Thyroid gland (tissue), 4 donors: ENCODE data around the gene LONP2. TPM values are rescaled to one million over a fixed set of nuclear protein-coding genes. Genes with fewer than 3 reads are reported as not detected.

Source experiments
- DNase-seq, 2 donors: peaks; one replicate each; pipeline ENCODE4 v3.0.0-alpha.2; 2019
- H3K27ac ChIP-seq, 3 donors: fragments of 200-600 bp; sonication (generic); 1 replicate in 2 of 3; 2 replicates in 1 of 3; pipeline ENCODE4 v1.5.1; 2016 to 2019; ENCODE audit warnings: mild to moderate bottlenecking in 1 of 3, moderate library complexity in 1 of 3
- H3K27me3 ChIP-seq: fragments of 200-600 bp; sonication (generic); one replicate; pipeline ENCODE4 v1.5.1; 2019
- H3K36me3 ChIP-seq, 2 donors: fragments of 200-600 bp; sonication (generic); one replicate each; pipeline ENCODE4 v1.5.1; 2016 to 2019
- H3K4me1 ChIP-seq, 2 donors: fragments of 200-600 bp; sonication (generic); one replicate each; pipeline ENCODE4 v1.5.1; 2017 to 2019
- H3K4me3 ChIP-seq, 3 donors: fragments of 200-600 bp; sonication (generic); replicated peaks in 1 of 3; 1 replicate in 2 of 3; 2 replicates in 1 of 3; pipeline ENCODE4 v1.5.1; 2016; ENCODE audit warnings: mild to moderate bottlenecking in 1 of 3
- H3K9me3 ChIP-seq: fragments of 200-600 bp; sonication (generic); one replicate; pipeline ENCODE4 v1.5.1; 2017
- POLR2A ChIP-seq, 2 donors: fragments of 450-650 bp; IDR thresholded peaks; one replicate each; pipeline ENCODE4 v1.6.1; 2017; ENCODE audit warnings: antibody characterized with exemption in 2 of 2, mild to moderate bottlenecking in 2 of 2, moderate library complexity in 1 of 2
- WGBS, 2 donors: methylation state at CpG; one replicate each; pipeline ENCODE4 v1.1.5; 2017; 5-methylcytosine and 5-hydroxymethylcytosine counted together
- intact Hi-C: fragments of 100-400 bp; cut with DNase I; formaldehyde crosslinking; loops from one replicate; pipeline ENCODE4 v1.15.1; 2023
- total RNA-seq, 4 donors: library from RNA; depleted of rRNA; stranded (reverse); fragments of >200 nt; gene quantifications; one replicate each; pipeline ENCODE4 v1.2.3, GENCODE V29; 2016
- TF ChIP-seq, protein P1 (sequence below), 6 experiments: fragments of 200-600 bp in 3 of 6; fragments of 450-650 bp in 3 of 6; sonication (generic) in 3 of 6; IDR thresholded peaks; one replicate each; pipeline ENCODE4 v1.5.1; 2016 to 2019; ENCODE audit warnings: antibody characterized with exemption in 6 of 6, mild to moderate bottlenecking in 2 of 6, inconsistent platforms in 1 of 6, moderate library complexity in 1 of 6

LONP2 gene
- total RNA-seq, 4 donors from 2014 or later = 108 to 124 (median 116) TPM

DNA sequence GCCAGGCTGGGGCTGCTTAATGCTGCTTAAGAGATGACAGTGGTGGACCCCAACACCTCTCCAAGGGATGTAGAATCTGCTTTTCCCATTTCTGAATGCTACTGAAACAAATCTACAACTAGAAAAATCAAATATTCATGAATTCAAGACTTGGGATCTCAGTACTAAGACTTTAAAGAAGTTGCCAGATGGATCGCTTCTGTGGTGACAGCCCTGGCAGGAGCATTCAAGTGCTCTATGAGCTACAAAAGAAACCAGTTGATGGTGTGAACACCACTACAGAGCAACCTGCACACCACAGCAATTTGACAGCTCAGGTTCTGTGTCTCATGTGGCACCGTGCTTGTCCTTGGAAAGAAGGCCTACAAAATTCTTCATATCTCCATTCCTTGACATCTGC, 98.5 kb downstream of the LONP2 start:
- H3K36me3 ChIP-seq = peaks cover 10 to 19% of the 10 kb centered on the region in 2 donors
- no peaks in the 10 kb centered on the region for H3K27me3 ChIP-seq
- TF ChIP-seq POLR2A (IDR thresholded peaks at IDR 0.05) = no peak
- TF ChIP-seq, protein P1, sequence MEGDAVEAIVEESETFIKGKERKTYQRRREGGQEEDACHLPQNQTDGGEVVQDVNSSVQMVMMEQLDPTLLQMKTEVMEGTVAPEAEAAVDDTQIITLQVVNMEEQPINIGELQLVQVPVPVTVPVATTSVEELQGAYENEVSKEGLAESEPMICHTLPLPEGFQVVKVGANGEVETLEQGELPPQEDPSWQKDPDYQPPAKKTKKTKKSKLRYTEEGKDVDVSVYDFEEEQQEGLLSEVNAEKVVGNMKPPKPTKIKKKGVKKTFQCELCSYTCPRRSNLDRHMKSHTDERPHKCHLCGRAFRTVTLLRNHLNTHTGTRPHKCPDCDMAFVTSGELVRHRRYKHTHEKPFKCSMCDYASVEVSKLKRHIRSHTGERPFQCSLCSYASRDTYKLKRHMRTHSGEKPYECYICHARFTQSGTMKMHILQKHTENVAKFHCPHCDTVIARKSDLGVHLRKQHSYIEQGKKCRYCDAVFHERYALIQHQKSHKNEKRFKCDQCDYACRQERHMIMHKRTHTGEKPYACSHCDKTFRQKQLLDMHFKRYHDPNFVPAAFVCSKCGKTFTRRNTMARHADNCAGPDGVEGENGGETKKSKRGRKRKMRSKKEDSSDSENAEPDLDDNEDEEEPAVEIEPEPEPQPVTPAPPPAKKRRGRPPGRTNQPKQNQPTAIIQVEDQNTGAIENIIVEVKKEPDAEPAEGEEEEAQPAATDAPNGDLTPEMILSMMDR (IDR thresholded peaks at IDR 0.05) = no peak
- H3K4me1 ChIP-seq = no peaks in the 10 kb centered on the region
- WGBS, 2 donors = 94 to 100% methylated on average over 2 of the region's 2 CpGs
- no peak for DNase-seq
- H3K4me3 ChIP-seq = no peak overlapping the region
- no peaks in the 10 kb centered on the region for H3K9me3 ChIP-seq
- intact Hi-C loops = no loop called here
- H3K27ac ChIP-seq = no peak overlapping the region

- WGBS, 2 donors = 85 to 88% methylated on average over 20 of the region's 20 CpGs
- peaks cover 21 to 32% of the 10 kb centered on the region in 2 donors for H3K36me3 ChIP-seq
- DNase-seq = peak in 1 of 2 donors; percentile 12
Measured at GRCh38 chr16:48347191-48347865, 103.2 kb downstream of the LONP2 start.

DNA sequence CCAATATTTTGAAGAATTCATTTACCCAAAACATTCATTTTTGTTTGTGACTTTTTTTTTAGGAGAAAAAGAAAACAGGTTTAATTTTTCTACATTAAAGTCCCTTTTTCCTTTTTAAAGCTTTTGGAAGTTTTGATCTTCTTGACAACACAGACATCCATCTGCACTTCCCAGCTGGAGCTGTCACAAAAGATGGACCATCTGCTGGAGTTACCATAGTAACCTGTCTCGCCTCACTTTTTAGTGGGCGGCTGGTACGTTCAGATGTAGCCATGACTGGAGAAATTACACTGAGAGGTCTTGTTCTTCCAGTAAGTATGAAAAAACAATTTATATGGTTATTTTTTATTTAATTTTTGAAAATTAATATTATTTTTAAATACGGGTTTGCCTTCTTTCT, 103.9 kb downstream of the LONP2 start:
- peaks cover 19 to 33% of the 10 kb centered on the region in 2 donors for H3K36me3 ChIP-seq
- no peaks in the 10 kb centered on the region for H3K9me3 ChIP-seq
- WGBS, 2 donors = 96% methylated on average over 4 of the region's 4 CpGs
- H3K27ac ChIP-seq = no peak overlapping the region
- DNase-seq = no peak
- H3K4me3 ChIP-seq = no peak overlapping the region
- TF ChIP-seq, protein P1 (IDR thresholded peaks at IDR 0.05) = no peak
- no peak for TF ChIP-seq POLR2A (IDR thresholded peaks at IDR 0.05)
- H3K4me1 ChIP-seq = no peaks in the 10 kb centered on the region
- no peaks in the 10 kb centered on the region for H3K27me3 ChIP-seq
- intact Hi-C loops = no loop called here

More at GRCh38 chr16:48347191-48347865, 103.2 kb downstream of the LONP2 start:
- no peak for TF ChIP-seq POLR2A (IDR thresholded peaks at IDR 0.05)
- TF ChIP-seq, protein P1 (IDR thresholded peaks at IDR 0.05) = no peak
- H3K27ac ChIP-seq = peak overlapping the region in 1 of 3 donors; percentile 19
- H3K4me1 ChIP-seq = no peaks in the 10 kb centered on the region
- no peaks in the 10 kb centered on the region for H3K27me3 ChIP-seq
- no peak overlapping the region for H3K4me3 ChIP-seq
- no peaks in the 10 kb centered on the region for H3K9me3 ChIP-seq
- intact Hi-C loops = no loop called here

GRCh38 chr16:48350736-48351135, 106.6 kb downstream of the LONP2 start:
- intact Hi-C loops = loop anchor here (5.0 kb wide), 2 partner anchors 177 to 272 kb away; no protein-coding TSS in a partner anchor
- Histone ChIP-seq H3K4me1 (no peaks in the 10 kb centered on the region), H3K9me3 (no peaks in the 10 kb centered on the region), H3K4me3 (no peak overlapping the region), H3K36me3 (peaks cover 17 to 32% of the 10 kb centered on the region in 2 donors), H3K27ac (no peak overlapping the region), H3K27me3 (no peaks in the 10 kb centered on the region)
- WGBS, 2 donors = 78 to 83% methylated on average over 3 of the region's 3 CpGs
- no peak for DNase-seq
- TF ChIP-seq POLR2A (IDR thresholded peaks at IDR 0.05) = no peak
- TF ChIP-seq, protein P1 (IDR thresholded peaks at IDR 0.05) = no peak

DNA sequence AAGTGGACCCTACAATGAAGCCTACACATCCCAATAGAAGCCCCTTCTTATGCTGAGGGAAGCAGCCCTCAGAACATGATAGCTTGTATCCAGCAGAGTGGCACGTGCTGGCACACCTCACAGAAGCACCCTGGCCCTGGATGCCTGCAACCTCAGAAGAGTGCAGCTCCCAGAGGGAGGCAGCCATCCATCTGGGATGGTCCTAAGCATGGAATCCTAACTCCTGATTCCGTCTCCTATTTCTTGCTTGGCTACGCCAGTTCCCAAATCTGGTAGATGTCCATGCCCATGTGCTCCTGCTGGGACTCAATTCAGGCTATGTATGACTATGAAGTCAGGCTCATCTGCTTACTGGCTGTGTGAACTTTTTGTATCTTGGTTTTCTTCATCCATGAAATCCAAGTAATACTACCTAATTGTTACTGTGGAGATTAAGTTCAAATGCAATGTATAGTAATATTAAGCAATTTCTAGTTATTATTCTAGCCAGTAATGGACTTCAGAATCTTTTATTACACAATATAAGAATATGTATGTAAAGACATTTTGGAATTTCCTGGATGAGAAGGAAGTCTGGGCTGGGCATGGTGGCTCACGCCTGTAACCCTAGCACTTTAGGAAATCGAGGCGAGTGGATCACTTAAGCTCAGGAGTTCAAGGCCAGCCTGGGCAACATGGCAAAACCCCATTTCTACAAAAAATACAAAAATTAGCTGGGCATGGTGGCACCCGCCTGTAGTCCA, 108.7 kb downstream of the LONP2 start:
- intact Hi-C loops = loop anchor here (5.0 kb wide), 2 partner anchors 174 to 269 kb away; no protein-coding TSS in a partner anchor
- WGBS, 2 donors = 88 to 91% methylated on average over 7 of the region's 7 CpGs
- no peaks in the 10 kb centered on the region for H3K9me3 ChIP-seq
- no peaks in the 10 kb centered on the region for H3K27me3 ChIP-seq
- no peak overlapping the region for H3K27ac ChIP-seq
- no peak overlapping the region for H3K4me3 ChIP-seq
- H3K4me1 ChIP-seq = no peaks in the 10 kb centered on the region
- peaks cover 17 to 30% of the 10 kb centered on the region in 2 donors for H3K36me3 ChIP-seq
- DNase-seq = no peak
- no peak for TF ChIP-seq POLR2A (IDR thresholded peaks at IDR 0.05)
- TF ChIP-seq, protein P1 (IDR thresholded peaks at IDR 0.05) = no peak
